ENCODE data around the gene ALS2CL.

DNA sequence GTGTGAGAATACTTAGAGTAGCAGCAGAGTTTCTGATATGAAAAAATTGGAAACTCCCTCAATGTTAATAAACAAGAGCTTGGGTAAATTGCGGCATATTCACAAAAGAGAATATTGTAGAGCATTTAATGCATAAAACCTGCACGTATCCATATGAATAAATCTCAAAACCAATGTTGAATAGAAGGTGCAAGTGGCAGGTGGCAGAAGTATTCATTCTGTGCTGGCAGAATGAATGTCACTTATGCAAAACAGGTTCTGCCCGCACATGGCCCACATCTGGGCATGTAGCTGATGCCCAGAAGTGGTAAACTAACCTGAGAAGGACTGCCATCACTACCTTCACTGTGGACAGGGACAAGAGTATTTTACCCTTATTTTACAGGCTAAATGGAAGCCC lies 38.3 kb upstream of the ALS2CL start:
- TF ChIP-seq POLR2A (IDR thresholded peaks at IDR 0.05): no peak
- TF ChIP-seq, protein P1, sequence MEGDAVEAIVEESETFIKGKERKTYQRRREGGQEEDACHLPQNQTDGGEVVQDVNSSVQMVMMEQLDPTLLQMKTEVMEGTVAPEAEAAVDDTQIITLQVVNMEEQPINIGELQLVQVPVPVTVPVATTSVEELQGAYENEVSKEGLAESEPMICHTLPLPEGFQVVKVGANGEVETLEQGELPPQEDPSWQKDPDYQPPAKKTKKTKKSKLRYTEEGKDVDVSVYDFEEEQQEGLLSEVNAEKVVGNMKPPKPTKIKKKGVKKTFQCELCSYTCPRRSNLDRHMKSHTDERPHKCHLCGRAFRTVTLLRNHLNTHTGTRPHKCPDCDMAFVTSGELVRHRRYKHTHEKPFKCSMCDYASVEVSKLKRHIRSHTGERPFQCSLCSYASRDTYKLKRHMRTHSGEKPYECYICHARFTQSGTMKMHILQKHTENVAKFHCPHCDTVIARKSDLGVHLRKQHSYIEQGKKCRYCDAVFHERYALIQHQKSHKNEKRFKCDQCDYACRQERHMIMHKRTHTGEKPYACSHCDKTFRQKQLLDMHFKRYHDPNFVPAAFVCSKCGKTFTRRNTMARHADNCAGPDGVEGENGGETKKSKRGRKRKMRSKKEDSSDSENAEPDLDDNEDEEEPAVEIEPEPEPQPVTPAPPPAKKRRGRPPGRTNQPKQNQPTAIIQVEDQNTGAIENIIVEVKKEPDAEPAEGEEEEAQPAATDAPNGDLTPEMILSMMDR (IDR thresholded peaks at IDR 0.05): no peak

Data from ovary (tissue), 3 donors.